ENCODE data around the gene CNTNAP3B. TPM values are rescaled to one million over a fixed set of nuclear protein-coding genes. Genes with fewer than 3 reads are reported as not detected.
"Not testable (repeated sequence)": the region's sequence is repeated elsewhere in the genome, so short reads cannot be mapped to it uniquely, and the experiment has no call there.

The CNTNAP3B gene
- total and polyA plus RNA-seq, 10 of the 15 experiments (the other 5 are each of a cell fraction or from before 2014, with no cell fraction given) = 0.03 to 0.21 (median 0.03) TPM; not detected in 7

DNA sequence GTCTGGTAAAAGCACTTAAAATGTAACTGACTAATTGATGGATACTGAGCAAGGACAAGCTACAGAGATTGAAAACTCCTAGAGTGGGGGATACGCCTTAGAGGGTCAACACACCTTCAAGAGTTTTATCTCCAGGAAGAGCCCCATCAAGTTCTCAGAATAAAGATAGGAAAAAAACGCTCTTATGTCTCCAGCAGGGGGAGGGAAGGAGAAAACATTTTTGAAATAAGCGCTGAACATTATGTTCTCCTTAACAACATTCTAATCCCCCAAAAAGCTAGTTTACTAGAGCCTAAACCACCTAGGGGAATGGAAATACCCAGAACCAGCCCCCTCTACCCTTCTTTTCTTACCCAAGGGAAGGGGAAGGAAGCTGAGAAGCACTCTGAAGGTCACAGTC is 187.5 kb downstream of the CNTNAP3B start:
- RAD21 ChIA-PET (ENCODE audit: unreplicated experiment); H3K4me2 ChIP-seq (ENCODE audit: control insufficient read depth, insufficient read depth); H3K4me3 ChIP-seq; FAIRE-seq; H4K20me1 ChIP-seq (ENCODE audit: control insufficient read depth, insufficient read depth); H3K9ac ChIP-seq (ENCODE audit: control insufficient read depth, insufficient read depth, low read length); H3K79me2 ChIP-seq (ENCODE audit: control insufficient read depth, insufficient read depth, low read length); SMC1A ChIA-PET (ENCODE audit: uncharacterized antibody, unreplicated experiment); intact Hi-C loops (cut with micrococcal nuclease; ENCODE audit: unreplicated experiment); CTCF ChIA-PET; H3K9me3 ChIP-seq (replicated peaks; ENCODE audit: control insufficient read depth, insufficient read depth, low read length); H2AFZ ChIP-seq (ENCODE audit: control insufficient read depth, low read depth, low read length); BruUV-seq (replicated peaks); POLR2A ChIA-PET; H3K36me3 ChIP-seq (ENCODE audit: control insufficient read depth in 2 of 2, insufficient read depth in 2 of 2, low read length in 1 of 2); H3K27me3 ChIP-seq (replicated peaks in 1 of 2; ENCODE audit: control insufficient read depth in 2 of 2, insufficient read depth in 2 of 2, low read length in 1 of 2); H3K27ac ChIP-seq (ENCODE audit: control insufficient read depth, insufficient read depth); H3K4me1 ChIP-seq (ENCODE audit: control insufficient read depth, insufficient read depth, low read length); in situ Hi-C loops (cut with MboI); DNase-seq (ENCODE audit: low read depth, low spot score); ATAC-seq: not testable (repeated sequence)
- 55% methylated on average over 2 of the region's 3 CpGs for WGBS (ENCODE audit: insufficient coverage, insufficient replicate concordance, low lambda C conversion rate, missing lambda C conversion rate)

- H3K4me1 ChIP-seq (ENCODE audit: control insufficient read depth, insufficient read depth, low read length); H3K9ac ChIP-seq (ENCODE audit: control insufficient read depth, insufficient read depth, low read length); RAD21 ChIA-PET (ENCODE audit: unreplicated experiment); DNase-seq (ENCODE audit: low read depth, low spot score); POLR2A ChIA-PET; in situ Hi-C loops (cut with MboI); H2AFZ ChIP-seq (ENCODE audit: control insufficient read depth, low read depth, low read length); intact Hi-C loops (cut with micrococcal nuclease; ENCODE audit: unreplicated experiment); H3K27ac ChIP-seq (ENCODE audit: control insufficient read depth, insufficient read depth); H3K27me3 ChIP-seq (replicated peaks in 1 of 2; ENCODE audit: control insufficient read depth in 2 of 2, insufficient read depth in 2 of 2, low read length in 1 of 2); BruUV-seq (replicated peaks); FAIRE-seq; H3K36me3 ChIP-seq (ENCODE audit: control insufficient read depth in 2 of 2, insufficient read depth in 2 of 2, low read length in 1 of 2); H3K4me2 ChIP-seq (ENCODE audit: control insufficient read depth, insufficient read depth); CTCF ChIA-PET; H3K79me2 ChIP-seq (ENCODE audit: control insufficient read depth, insufficient read depth, low read length); H3K4me3 ChIP-seq; SMC1A ChIA-PET (ENCODE audit: uncharacterized antibody, unreplicated experiment); H4K20me1 ChIP-seq (ENCODE audit: control insufficient read depth, insufficient read depth); H3K9me3 ChIP-seq (replicated peaks; ENCODE audit: control insufficient read depth, insufficient read depth, low read length): not testable (repeated sequence)
- peak; percentile 46 for ATAC-seq
These were observed 191.1 kb downstream of the CNTNAP3B start for GRCh38 chr9:41938143-41938542.

- H3K79me2 ChIP-seq (ENCODE audit: control insufficient read depth, insufficient read depth, low read length); in situ Hi-C loops (cut with MboI); H3K36me3 ChIP-seq (ENCODE audit: control insufficient read depth in 2 of 2, insufficient read depth in 2 of 2, low read length in 1 of 2); H3K4me3 ChIP-seq; RAD21 ChIA-PET (ENCODE audit: unreplicated experiment); intact Hi-C loops (cut with micrococcal nuclease; ENCODE audit: unreplicated experiment); H3K9me3 ChIP-seq (replicated peaks; ENCODE audit: control insufficient read depth, insufficient read depth, low read length); POLR2A ChIA-PET; CTCF ChIA-PET; DNase-seq (ENCODE audit: low read depth, low spot score); SMC1A ChIA-PET (ENCODE audit: uncharacterized antibody, unreplicated experiment); H2AFZ ChIP-seq (ENCODE audit: control insufficient read depth, low read depth, low read length); H3K4me2 ChIP-seq (ENCODE audit: control insufficient read depth, insufficient read depth); H4K20me1 ChIP-seq (ENCODE audit: control insufficient read depth, insufficient read depth); H3K27me3 ChIP-seq (replicated peaks in 1 of 2; ENCODE audit: control insufficient read depth in 2 of 2, insufficient read depth in 2 of 2, low read length in 1 of 2); FAIRE-seq; BruUV-seq (replicated peaks); ATAC-seq; H3K9ac ChIP-seq (ENCODE audit: control insufficient read depth, insufficient read depth, low read length); H3K27ac ChIP-seq (ENCODE audit: control insufficient read depth, insufficient read depth); H3K4me1 ChIP-seq (ENCODE audit: control insufficient read depth, insufficient read depth, low read length): not testable (repeated sequence)
- 27% methylated on average over 3 of the region's 3 CpGs for WGBS (ENCODE audit: insufficient coverage, insufficient replicate concordance, low lambda C conversion rate, missing lambda C conversion rate)
These were observed 193.5 kb downstream of the CNTNAP3B start for GRCh38 chr9:41935727-41936126.

DNA sequence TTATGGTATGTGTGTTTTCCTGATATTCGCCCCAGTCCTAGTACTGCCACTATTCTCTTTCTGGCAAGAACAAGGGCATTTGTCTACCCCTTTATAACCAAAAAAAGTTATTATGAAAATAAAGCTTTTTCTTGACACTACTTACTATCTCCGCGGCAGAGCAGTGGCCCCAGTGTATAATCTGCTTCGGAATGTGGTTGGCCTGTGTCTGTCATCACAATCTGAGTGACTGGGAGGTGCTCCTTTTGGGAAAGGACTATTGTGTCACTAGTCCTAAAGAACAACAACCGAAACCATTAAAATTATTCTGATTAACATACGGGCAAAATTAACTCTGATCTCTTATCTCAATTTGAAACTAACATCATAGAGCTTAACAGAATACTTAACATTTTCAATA is 200.1 kb downstream of the CNTNAP3B start:
- BruUV-seq (replicated peaks); DNase-seq (ENCODE audit: low read depth, low spot score); H3K4me2 ChIP-seq (ENCODE audit: control insufficient read depth, insufficient read depth); H3K4me3 ChIP-seq; FAIRE-seq; H3K27me3 ChIP-seq (replicated peaks in 1 of 2; ENCODE audit: control insufficient read depth in 2 of 2, insufficient read depth in 2 of 2, low read length in 1 of 2); H3K27ac ChIP-seq (ENCODE audit: control insufficient read depth, insufficient read depth); H4K20me1 ChIP-seq (ENCODE audit: control insufficient read depth, insufficient read depth); H3K9ac ChIP-seq (ENCODE audit: control insufficient read depth, insufficient read depth, low read length); CTCF ChIA-PET; in situ Hi-C loops (cut with MboI); H3K9me3 ChIP-seq (replicated peaks; ENCODE audit: control insufficient read depth, insufficient read depth, low read length); H3K4me1 ChIP-seq (ENCODE audit: control insufficient read depth, insufficient read depth, low read length); H3K36me3 ChIP-seq (ENCODE audit: control insufficient read depth in 2 of 2, insufficient read depth in 2 of 2, low read length in 1 of 2); H2AFZ ChIP-seq (ENCODE audit: control insufficient read depth, low read depth, low read length); ATAC-seq; SMC1A ChIA-PET (ENCODE audit: uncharacterized antibody, unreplicated experiment); intact Hi-C loops (cut with micrococcal nuclease; ENCODE audit: unreplicated experiment); RAD21 ChIA-PET (ENCODE audit: unreplicated experiment); H3K79me2 ChIP-seq (ENCODE audit: control insufficient read depth, insufficient read depth, low read length); POLR2A ChIA-PET: not testable (repeated sequence)
- no CpG with 5 or more reads among the region's 6 CpGs for WGBS (ENCODE audit: insufficient coverage, insufficient replicate concordance, low lambda C conversion rate, missing lambda C conversion rate)
